Esophagus muscularis mucosa (tissue), 4 donors: ENCODE results near the gene OR5AU1.

Experiments
- EP300 ChIP-seq: sonication (generic); formaldehyde crosslinking; IDR thresholded peaks from one replicate; pipeline ENCODE4 v1.6.1; 2017; ENCODE audit warnings: antibody characterized with exemption
- POLR2A ChIP-seq: fragments of 450-650 bp; IDR thresholded peaks from one replicate; pipeline ENCODE4 v1.6.1; 2017; ENCODE audit warnings: antibody characterized with exemption, moderate library complexity, mild to moderate bottlenecking, low read depth
- POLR2AphosphoS5 ChIP-seq, 2 donors: sonication (generic); formaldehyde crosslinking; IDR thresholded peaks; one replicate each; pipeline ENCODE4 v1.6.1; 2017; ENCODE audit warnings: antibody characterized with exemption in 2 of 2
- TF ChIP-seq, protein P1 (sequence below), 3 experiments: fragments of 200-600 bp in 2 of 3; fragments of 450-650 bp in 1 of 3; sonication (generic) in 2 of 3; IDR thresholded peaks; one replicate each; pipeline ENCODE4 v1.5.1; 2017 to 2019; ENCODE audit warnings: antibody characterized with exemption in 3 of 3, mild to moderate bottlenecking in 2 of 3, moderate library complexity in 1 of 3

- TF ChIP-seq, protein P1, sequence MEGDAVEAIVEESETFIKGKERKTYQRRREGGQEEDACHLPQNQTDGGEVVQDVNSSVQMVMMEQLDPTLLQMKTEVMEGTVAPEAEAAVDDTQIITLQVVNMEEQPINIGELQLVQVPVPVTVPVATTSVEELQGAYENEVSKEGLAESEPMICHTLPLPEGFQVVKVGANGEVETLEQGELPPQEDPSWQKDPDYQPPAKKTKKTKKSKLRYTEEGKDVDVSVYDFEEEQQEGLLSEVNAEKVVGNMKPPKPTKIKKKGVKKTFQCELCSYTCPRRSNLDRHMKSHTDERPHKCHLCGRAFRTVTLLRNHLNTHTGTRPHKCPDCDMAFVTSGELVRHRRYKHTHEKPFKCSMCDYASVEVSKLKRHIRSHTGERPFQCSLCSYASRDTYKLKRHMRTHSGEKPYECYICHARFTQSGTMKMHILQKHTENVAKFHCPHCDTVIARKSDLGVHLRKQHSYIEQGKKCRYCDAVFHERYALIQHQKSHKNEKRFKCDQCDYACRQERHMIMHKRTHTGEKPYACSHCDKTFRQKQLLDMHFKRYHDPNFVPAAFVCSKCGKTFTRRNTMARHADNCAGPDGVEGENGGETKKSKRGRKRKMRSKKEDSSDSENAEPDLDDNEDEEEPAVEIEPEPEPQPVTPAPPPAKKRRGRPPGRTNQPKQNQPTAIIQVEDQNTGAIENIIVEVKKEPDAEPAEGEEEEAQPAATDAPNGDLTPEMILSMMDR (IDR thresholded peaks at IDR 0.05), result no peak
- TF ChIP-seq POLR2AphosphoS5 (IDR thresholded peaks at IDR 0.05) (no peak), POLR2A (no peak), EP300 (no peak)
Measured at GRCh38 chr14:21200752-21201461, 45.0 kb upstream of the OR5AU1 start.
